IPS DF 6.9 (cell line): ENCODE results near the gene BABAM2.

Experiments used
- DNase-seq: peaks from one replicate; pipeline ENCODE4 v3.0.0-alpha.2; 2013; ENCODE audit warnings: low read depth, low spot score
- H3K27ac ChIP-seq: one replicate; pipeline ENCODE4 v1.5.1; 2013; ENCODE audit warnings: low read length, control low read depth
- H3K27me3 ChIP-seq: 2 replicates; pipeline ENCODE4 v1.6.1; 2013; ENCODE audit warnings: mild to moderate bottlenecking, low read length; ENCODE audit not compliant: control insufficient read depth, insufficient read depth
- H3K36me3 ChIP-seq: 2 replicates; pipeline ENCODE4 v1.6.1; 2013; ENCODE audit warnings: low read length; ENCODE audit not compliant: control insufficient read depth, insufficient read depth
- H3K4me1 ChIP-seq: 2 replicates; pipeline ENCODE4 v1.6.1; 2013; ENCODE audit warnings: low read length; ENCODE audit not compliant: control insufficient read depth, insufficient read depth
- H3K4me3 ChIP-seq: 2 replicates; pipeline ENCODE4 v1.5.1; 2013; ENCODE audit warnings: mild to moderate bottlenecking, low read length
- H3K9me3 ChIP-seq: 2 replicates; pipeline ENCODE4 v1.6.1; 2013; ENCODE audit warnings: low read length, inconsistent platforms; ENCODE audit not compliant: control insufficient read depth, insufficient read depth
- WGBS: extraction: QIAGEN DNeasy Blood & Tissue Kit; methylation state at CpG from one replicate; pipeline ENCODE4 v1.1.7; 2013; ENCODE audit warnings: mixed read lengths, missing lambda C conversion rate; ENCODE audit not compliant: insufficient read length, insufficient coverage; 5-methylcytosine and 5-hydroxymethylcytosine counted together

Gene BABAM2

DNA sequence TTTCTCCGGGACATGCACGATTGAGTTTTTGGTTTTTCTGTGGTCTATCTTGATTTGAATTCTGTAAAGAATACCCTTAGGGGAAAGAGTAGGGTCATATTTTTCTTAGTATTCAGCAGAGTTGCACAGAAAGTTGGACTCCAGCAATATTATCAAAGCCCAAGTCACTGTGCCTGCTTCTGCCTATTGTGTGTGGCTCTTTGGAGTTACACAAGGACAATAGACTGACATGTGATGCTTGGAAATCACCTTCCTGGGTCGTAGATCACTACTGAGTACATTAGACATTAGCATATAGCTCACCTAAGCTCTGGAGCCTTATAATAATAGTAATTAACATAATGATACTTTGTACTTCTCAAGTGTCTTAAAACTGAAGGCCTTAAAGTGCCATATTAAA lies 263.3 kb downstream of the BABAM2 start:
- Histone ChIP-seq H3K27me3 (no peaks in the 10 kb centered on the region), H3K27ac (no peak overlapping the region), H3K36me3 (no peaks in the 10 kb centered on the region), H3K4me3 (no peak overlapping the region), H3K9me3 (no peaks in the 10 kb centered on the region), H3K4me1 (no peaks in the 10 kb centered on the region)
- DNase-seq, result no peak
- WGBS, result no CpG with 5 or more reads among the region's 3 CpGs

DNA sequence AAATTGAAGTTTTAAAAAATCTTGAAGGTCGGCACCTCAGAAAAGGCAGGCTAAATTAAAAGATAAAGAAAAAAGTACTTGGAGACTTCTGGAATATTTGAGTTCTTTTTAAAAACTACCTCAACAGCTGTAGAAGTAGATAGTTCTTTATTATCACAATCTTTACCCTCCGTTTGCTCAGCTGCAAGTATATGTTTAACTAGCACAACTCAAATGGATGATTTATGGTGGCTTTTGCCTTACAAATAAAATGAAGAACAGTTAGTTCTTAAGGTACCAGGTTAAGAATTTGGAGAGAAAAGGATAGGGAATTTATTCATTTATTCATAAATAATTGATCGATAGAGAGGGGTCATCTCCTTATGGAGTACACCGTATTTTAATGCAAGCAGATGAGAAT lies 264.6 kb downstream of the BABAM2 start:
- H3K36me3 ChIP-seq, result no peaks in the 10 kb centered on the region
- no peaks in the 10 kb centered on the region for H3K4me1 ChIP-seq
- no peak overlapping the region for H3K4me3 ChIP-seq
- WGBS, result no CpG with 5 or more reads among the region's 4 CpGs
- no peaks in the 10 kb centered on the region for H3K27me3 ChIP-seq
- no peak for DNase-seq
- no peaks in the 10 kb centered on the region for H3K9me3 ChIP-seq
- H3K27ac ChIP-seq, result no peak overlapping the region

DNA sequence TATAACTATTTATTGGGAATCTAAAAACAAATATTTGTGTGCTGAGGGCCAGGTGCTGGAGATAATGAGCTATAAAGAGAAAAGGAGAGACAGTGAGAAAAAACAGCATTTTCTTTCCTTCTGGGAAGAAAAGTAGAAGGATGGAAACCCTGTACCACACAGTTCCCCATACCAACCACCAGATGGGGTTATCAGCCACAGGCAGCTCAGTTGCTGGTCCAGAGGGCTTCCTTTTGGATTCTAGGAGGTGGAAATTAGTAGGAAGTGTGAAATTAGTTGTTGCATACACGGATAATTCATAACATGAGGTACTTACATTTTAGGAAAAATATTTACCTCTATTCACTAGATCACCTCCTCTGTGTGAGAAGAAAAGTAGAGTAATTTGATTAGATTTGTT lies 265.1 kb downstream of the BABAM2 start:
- peak; percentile 35 for DNase-seq
- no CpG with 5 or more reads among the region's 1 CpG for WGBS

DNA sequence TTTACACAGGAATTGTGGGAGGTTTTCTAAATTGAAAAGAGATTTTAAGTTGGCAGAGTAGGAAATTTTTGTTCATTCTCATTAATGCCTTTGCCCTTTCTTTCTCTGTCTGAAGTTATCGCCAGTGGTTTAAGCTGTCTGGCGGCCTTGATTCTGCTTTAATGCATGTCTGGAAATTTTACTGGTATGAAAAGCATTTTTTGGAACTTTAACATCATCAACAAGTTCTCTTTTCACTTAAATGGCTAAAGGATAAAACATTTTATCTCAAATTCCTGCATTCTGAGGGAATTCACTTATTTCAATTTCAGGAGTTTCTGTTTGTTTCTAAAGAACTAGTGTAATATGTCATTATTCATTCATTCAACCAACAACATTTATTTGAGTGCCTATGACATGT lies 268.3 kb downstream of the BABAM2 start:
- H3K36me3 ChIP-seq, result no peaks in the 10 kb centered on the region
- no peaks in the 10 kb centered on the region for H3K27me3 ChIP-seq
- no peak overlapping the region for H3K27ac ChIP-seq
- H3K4me1 ChIP-seq, result no peaks in the 10 kb centered on the region
- H3K9me3 ChIP-seq, result no peaks in the 10 kb centered on the region
- no peak overlapping the region for H3K4me3 ChIP-seq
- no peak for DNase-seq
- WGBS, result no CpG with 5 or more reads among the region's 2 CpGs

More for the DNA sequence above, 265.1 kb downstream of the BABAM2 start:
- no peak overlapping the region for H3K27ac ChIP-seq
- no peaks in the 10 kb centered on the region for H3K27me3 ChIP-seq
- H3K9me3 ChIP-seq, result no peaks in the 10 kb centered on the region
- H3K4me3 ChIP-seq, result no peak overlapping the region
- no peaks in the 10 kb centered on the region for H3K36me3 ChIP-seq
- no peaks in the 10 kb centered on the region for H3K4me1 ChIP-seq

DNA sequence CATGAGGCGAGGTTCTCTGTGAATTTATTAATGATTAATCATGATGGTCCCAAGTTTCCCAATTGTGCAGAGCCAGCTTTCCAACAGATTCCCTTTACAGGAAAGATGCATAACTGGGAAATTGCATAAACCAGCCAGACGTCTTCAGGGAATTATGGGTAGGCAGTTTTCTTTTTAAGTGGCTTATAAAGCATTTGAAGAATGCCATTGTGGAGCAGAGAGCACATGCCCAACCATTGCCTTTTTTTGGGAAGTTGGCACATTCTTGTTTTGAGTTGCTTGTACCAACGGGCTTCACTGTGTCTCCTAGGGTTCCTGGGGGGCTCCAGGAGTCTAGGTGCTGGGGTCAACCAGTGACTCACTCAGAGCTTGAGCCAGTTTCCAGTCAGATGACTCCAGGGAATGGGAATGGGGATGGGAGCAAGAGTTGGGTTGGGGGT lies 270.5 kb downstream of the BABAM2 start:
- H3K4me3 ChIP-seq, result no peak overlapping the region
- H3K27ac ChIP-seq, result no peak overlapping the region
- no peaks in the 10 kb centered on the region for H3K9me3 ChIP-seq
- WGBS, result no CpG with 5 or more reads among the region's 3 CpGs
- no peak for DNase-seq
- H3K4me1 ChIP-seq, result no peaks in the 10 kb centered on the region
- H3K36me3 ChIP-seq, result no peaks in the 10 kb centered on the region
- no peaks in the 10 kb centered on the region for H3K27me3 ChIP-seq

DNA sequence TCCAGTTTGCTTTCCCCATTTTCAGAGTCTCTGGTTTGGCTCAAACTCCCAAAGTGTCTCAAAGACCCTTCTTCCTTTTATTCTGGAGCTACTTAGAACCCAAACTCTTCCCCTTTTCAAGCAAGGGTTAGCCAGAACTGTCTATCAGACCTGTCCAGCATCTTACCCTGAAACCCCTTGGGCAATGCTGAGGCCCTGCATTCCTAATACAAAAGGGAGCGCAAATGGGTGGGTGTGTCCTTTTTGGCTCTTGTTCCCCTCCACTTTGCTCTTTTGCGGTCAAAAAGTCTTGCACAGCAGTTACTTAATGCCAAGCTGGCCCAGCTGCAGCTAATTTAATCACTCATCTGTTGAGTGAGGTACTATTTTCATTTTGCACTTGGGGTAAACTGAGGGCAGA lies 270.9 kb downstream of the BABAM2 start:
- WGBS, result no CpG with 5 or more reads among the region's 2 CpGs
- Histone ChIP-seq H3K4me1 (no peaks in the 10 kb centered on the region), H3K27ac (no peak overlapping the region), H3K4me3 (no peak overlapping the region), H3K36me3 (no peaks in the 10 kb centered on the region), H3K9me3 (no peaks in the 10 kb centered on the region), H3K27me3 (no peaks in the 10 kb centered on the region)
- DNase-seq, result no peak

DNA sequence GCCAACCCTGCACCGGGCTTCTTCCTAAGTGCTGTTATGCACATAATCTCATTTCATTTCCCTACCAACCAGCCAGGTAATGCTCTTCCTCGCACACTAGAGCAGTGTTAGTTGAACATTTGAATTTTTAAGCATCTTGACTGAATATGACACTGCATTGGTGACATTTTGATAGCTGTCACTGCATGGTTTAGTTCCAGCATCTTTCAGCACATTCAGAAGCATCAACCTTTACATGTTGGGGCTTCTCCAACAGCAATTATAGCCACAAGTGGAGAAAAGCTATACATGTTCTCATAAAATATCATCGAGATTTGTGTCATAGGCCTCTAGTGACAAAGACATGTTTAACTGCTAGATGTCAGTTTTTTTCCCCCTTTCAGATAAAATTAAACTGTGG lies 272.0 kb downstream of the BABAM2 start:
- no peaks in the 10 kb centered on the region for H3K9me3 ChIP-seq
- no peaks in the 10 kb centered on the region for H3K4me1 ChIP-seq
- no peak overlapping the region for H3K27ac ChIP-seq
- H3K4me3 ChIP-seq, result no peak overlapping the region
- no peaks in the 10 kb centered on the region for H3K36me3 ChIP-seq
- no CpG with 5 or more reads among the region's 3 CpGs for WGBS
- no peaks in the 10 kb centered on the region for H3K27me3 ChIP-seq
- no peak for DNase-seq

DNA sequence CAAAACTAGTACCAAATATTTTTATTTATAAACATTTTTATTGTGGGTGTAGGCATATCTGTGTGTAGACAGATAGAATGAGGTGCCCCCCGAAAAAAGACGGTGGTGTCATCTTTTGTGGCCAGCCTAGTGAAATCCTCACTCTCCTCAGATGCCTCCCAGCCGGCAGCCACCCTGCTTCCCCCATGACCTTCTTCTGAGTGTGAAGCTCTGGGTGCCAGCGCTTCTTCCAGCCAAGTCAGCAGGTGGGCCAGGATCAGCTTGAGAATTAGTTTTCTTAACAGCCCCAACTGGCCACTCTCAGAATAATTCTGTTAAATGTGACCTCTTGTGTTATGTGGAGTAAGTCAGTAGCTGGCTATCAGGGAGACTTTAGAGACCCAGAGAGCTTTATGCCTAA lies 272.5 kb downstream of the BABAM2 start:
- Histone ChIP-seq H3K36me3 (no peaks in the 10 kb centered on the region), H3K4me3 (no peak overlapping the region), H3K27ac (no peak overlapping the region), H3K9me3 (no peaks in the 10 kb centered on the region), H3K27me3 (no peaks in the 10 kb centered on the region), H3K4me1 (no peaks in the 10 kb centered on the region)
- WGBS, result no CpG with 5 or more reads among the region's 4 CpGs
- no peak for DNase-seq

DNA sequence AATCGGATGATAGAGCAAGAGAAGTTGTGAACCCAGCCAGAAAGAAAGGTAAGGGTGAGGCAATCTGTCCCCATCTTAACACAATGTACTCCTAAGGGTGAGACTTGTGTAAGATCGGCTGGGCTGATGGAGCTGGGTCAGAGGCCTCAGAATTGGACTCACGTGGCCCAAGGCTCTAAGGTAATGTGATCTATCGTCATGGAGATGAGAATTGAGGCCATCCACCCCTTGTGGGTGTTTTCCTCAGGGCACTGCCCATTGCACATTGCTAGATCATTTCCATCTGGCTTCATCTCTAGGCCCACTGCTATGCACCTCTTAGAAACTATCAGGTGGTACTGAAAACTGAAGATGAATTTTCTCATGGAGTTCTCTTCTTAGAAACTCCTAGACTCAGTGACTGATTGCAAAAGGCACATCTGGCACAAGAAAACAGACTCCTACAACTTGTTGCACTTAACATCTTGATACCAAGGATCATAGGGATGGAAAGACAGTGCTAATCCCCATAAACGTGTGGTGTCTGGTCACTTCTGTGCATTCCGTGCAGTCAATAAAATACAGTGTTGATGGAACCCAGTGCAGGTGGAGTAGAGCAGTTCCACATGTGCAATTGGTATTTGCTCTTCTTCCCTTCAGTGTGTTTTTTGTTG lies 273.2 kb downstream of the BABAM2 start:
- no peaks in the 10 kb centered on the region for H3K36me3 ChIP-seq
- no peaks in the 10 kb centered on the region for H3K9me3 ChIP-seq
- H3K27me3 ChIP-seq, result no peaks in the 10 kb centered on the region
- no peak overlapping the region for H3K27ac ChIP-seq
- no peak for DNase-seq
- no peak overlapping the region for H3K4me3 ChIP-seq
- no peaks in the 10 kb centered on the region for H3K4me1 ChIP-seq
- no CpG with 5 or more reads among the region's 6 CpGs for WGBS

DNA sequence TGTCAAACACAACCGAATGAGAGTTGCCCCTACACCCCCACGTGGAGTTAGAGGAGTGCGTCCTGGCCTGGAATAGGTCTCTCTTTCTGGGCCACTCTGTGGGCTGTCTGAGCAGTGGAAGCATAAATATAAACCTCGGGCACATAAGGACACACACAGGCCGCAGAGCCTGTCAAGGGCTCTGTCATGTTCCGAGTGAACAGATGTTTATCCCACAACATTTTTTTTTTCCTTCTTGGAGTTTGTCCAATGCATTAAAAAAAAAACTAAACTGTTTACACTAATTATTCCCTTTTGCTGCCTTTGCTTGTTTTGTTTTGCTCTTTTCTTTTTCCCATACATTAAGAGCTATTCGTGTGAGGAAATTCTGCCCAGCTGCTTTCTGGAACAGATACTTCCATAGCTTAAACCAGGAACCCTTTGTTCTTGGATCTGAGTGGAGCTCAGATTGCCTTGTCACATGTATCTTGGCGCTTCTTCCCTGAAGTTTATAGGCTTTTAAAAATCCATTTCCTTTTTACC lies 273.8 kb downstream of the BABAM2 start:
- Histone ChIP-seq H3K36me3 (no peaks in the 10 kb centered on the region), H3K4me1 (no peaks in the 10 kb centered on the region), H3K27me3 (no peaks in the 10 kb centered on the region), H3K4me3 (no peak overlapping the region), H3K9me3 (no peaks in the 10 kb centered on the region), H3K27ac (no peak overlapping the region)
- no CpG with 5 or more reads among the region's 8 CpGs for WGBS
- DNase-seq, result no peak

DNA sequence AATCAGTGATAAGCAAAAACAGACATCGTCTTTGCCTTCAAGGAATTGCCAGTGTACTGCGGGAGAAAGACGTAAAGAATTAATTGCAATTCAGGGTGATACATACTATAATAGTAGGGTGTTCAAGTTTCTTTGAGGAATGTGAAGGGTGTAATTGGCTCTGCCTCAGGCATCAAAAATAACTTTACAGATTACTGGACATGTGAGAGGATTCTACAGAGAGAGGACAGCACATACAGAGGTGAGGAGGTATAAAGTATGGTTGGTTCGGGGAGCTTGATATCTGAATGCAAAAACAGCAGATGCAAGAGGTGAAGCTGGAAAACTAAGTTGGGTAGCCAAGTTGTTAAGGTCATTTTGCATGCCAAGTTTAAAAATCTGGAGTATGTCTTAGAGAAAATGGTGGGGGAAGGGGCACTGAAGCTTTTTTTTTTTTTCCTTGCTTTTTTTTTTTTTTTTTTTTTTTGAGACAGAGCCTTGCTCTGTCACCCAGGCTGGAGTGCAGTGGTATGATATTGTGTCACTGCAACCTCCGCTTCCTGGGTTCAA lies 274.6 kb downstream of the BABAM2 start:
- no CpG with 5 or more reads among the region's 5 CpGs for WGBS
- Histone ChIP-seq H3K4me1 (no peaks in the 10 kb centered on the region), H3K27ac (no peak overlapping the region), H3K9me3 (no peaks in the 10 kb centered on the region), H3K36me3 (no peaks in the 10 kb centered on the region), H3K4me3 (no peak overlapping the region), H3K27me3 (no peaks in the 10 kb centered on the region)
- no peak for DNase-seq
